Uterus (tissue), 2 donors: ENCODE data around the gene HOXA6.

Source experiments
- POLR2A ChIP-seq, 2 donors: fragments of 450-650 bp; IDR thresholded peaks; one replicate each; pipeline ENCODE4 v1.6.1; 2016; ENCODE audit warnings: antibody characterized with exemption in 2 of 2, mild to moderate bottlenecking in 1 of 2, moderate library complexity in 1 of 2
- TF ChIP-seq, protein P1 (sequence below), 4 experiments: fragments of 200-600 bp in 2 of 4; fragments of 450-650 bp in 2 of 4; sonication (generic) in 2 of 4; IDR thresholded peaks; one replicate each; pipeline ENCODE4 v1.5.1; 2016 to 2019; ENCODE audit warnings: antibody characterized with exemption in 4 of 4, mild to moderate bottlenecking in 2 of 4, moderate library complexity in 1 of 4

DNA sequence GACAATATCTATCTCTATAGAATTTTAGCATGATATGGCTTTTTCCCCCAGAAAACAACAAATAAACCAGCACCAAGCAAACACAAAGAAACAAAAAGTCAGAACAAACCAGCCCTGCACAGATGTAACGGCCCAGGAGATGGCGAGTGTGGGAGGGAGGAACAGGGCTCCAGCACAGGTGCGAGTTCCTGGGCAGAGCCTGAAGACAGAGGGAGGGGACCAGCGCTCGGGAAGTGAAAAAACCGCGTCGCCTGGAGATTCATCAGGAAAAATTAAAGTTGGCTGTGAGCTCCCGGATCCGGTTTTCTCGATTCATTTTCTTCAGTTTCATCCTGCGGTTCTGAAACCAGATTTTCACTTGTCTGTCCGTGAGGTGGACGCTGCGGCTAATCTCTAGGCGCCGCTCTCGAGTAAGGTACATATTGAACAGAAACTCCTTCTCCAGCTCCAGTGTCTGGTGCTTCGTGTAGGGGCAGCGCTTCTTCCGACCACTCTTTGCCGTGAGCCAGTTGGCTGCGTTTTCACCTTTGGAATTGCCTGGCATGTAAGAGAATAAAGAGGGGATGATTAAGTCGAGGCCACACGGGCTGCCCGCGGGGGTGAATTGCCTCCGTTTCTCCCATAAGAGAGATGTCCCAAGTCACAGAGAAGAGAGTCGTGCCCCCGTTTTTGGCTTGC is 24.2 kb upstream of the HOXA6 start:
- TF ChIP-seq, protein P1, sequence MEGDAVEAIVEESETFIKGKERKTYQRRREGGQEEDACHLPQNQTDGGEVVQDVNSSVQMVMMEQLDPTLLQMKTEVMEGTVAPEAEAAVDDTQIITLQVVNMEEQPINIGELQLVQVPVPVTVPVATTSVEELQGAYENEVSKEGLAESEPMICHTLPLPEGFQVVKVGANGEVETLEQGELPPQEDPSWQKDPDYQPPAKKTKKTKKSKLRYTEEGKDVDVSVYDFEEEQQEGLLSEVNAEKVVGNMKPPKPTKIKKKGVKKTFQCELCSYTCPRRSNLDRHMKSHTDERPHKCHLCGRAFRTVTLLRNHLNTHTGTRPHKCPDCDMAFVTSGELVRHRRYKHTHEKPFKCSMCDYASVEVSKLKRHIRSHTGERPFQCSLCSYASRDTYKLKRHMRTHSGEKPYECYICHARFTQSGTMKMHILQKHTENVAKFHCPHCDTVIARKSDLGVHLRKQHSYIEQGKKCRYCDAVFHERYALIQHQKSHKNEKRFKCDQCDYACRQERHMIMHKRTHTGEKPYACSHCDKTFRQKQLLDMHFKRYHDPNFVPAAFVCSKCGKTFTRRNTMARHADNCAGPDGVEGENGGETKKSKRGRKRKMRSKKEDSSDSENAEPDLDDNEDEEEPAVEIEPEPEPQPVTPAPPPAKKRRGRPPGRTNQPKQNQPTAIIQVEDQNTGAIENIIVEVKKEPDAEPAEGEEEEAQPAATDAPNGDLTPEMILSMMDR (IDR thresholded peaks at IDR 0.05): no peak
- no peak for TF ChIP-seq POLR2A (IDR thresholded peaks at IDR 0.05)
